ENCODE data around the gene MMRN2. TPM values are rescaled to one million over a fixed set of nuclear protein-coding genes. Genes with fewer than 3 reads are reported as not detected.

Gene MMRN2
- polyA plus RNA-seq, 1 donor from 2014 or later: 0.15 TPM

- no peak overlapping the region for H3K9ac ChIP-seq (ENCODE audit: low read length)
- H3K36me3 ChIP-seq (ENCODE audit: insufficient read depth, low read length): no peaks in the 10 kb centered on the region
- no peaks in the 10 kb centered on the region for H4K20me1 ChIP-seq (ENCODE audit: insufficient read depth)
Observed at GRCh38 chr10:86952106-86952505, 5.3 kb downstream of the MMRN2 start.

GRCh38 chr10:86951184-86951761, 6.1 kb downstream of the MMRN2 start:
- H4K20me1 ChIP-seq (ENCODE audit: insufficient read depth): no peaks in the 10 kb centered on the region

More at GRCh38 chr10:86952106-86952505, 5.3 kb downstream of the MMRN2 start:
- H3K9me2 ChIP-seq (ENCODE audit: insufficient read depth, low read length): no peaks in the 10 kb centered on the region
- no peaks in the 10 kb centered on the region for H3F3A ChIP-seq (ENCODE audit: insufficient read depth, low read length, poor library complexity, severe bottlenecking)
- H2AFZ ChIP-seq (ENCODE audit: low read depth, low read length): no peak overlapping the region
- H3K4me2 ChIP-seq (ENCODE audit: low read length): no peak overlapping the region
- H3K79me2 ChIP-seq (replicated peaks; ENCODE audit: insufficient read depth, low read length): no peaks in the 10 kb centered on the region
- H3K27me3 ChIP-seq (ENCODE audit: insufficient read depth, low read depth, low read length): no peaks in the 10 kb centered on the region
- no peaks in the 10 kb centered on the region for H3K9me3 ChIP-seq (ENCODE audit: low read length)
- no peak for TF ChIP-seq POLR2AphosphoS5 (IDR thresholded peaks at IDR 0.05)
- TF ChIP-seq SMC3 (conservative IDR thresholded peaks at IDR 0.05; ENCODE audit: poor library complexity): no peak
- TF ChIP-seq REST (IDR thresholded peaks at IDR 0.05; ENCODE audit: borderline replicate concordance): no peak
- no peak for TF ChIP-seq TAF1 (IDR thresholded peaks at IDR 0.05; ENCODE audit: low read depth)
- no peak overlapping the region for H3K27ac ChIP-seq (ENCODE audit: low read length)
- H3K4me3 ChIP-seq (ENCODE audit: low read length): no peak overlapping the region

More at GRCh38 chr10:86951184-86951761, 6.1 kb downstream of the MMRN2 start:
- no peak overlapping the region for H3K9ac ChIP-seq (ENCODE audit: low read length)
- no peaks in the 10 kb centered on the region for H3K9me2 ChIP-seq (ENCODE audit: insufficient read depth, low read length)
- TF ChIP-seq EZH2 (IDR thresholded peaks at IDR 0.05; ENCODE audit: borderline replicate concordance, insufficient read depth, low read length, poor library complexity, severe bottlenecking) (no peak), CTCF (IDR thresholded peaks at IDR 0.05; ENCODE audit: poor library complexity, severe bottlenecking) (no peak), RAD21 (conservative IDR thresholded peaks at IDR 0.05) (no peak), POLR2AphosphoS5 (IDR thresholded peaks at IDR 0.05) (no peak), TAF1 (IDR thresholded peaks at IDR 0.05; ENCODE audit: low read depth) (no peak), EP300 (conservative IDR thresholded peaks at IDR 0.05; ENCODE audit: poor library complexity, severe bottlenecking) (no peak), REST (IDR thresholded peaks at IDR 0.05; ENCODE audit: borderline replicate concordance) (no peak), SMC3 (conservative IDR thresholded peaks at IDR 0.05; ENCODE audit: poor library complexity) (no peak), MXI1 (conservative IDR thresholded peaks at IDR 0.05; ENCODE audit: poor library complexity, severe bottlenecking) (no peak)
- no peak overlapping the region for H3K4me3 ChIP-seq (ENCODE audit: low read length)
- H3K36me3 ChIP-seq (ENCODE audit: insufficient read depth, low read length): no peaks in the 10 kb centered on the region
- no peaks in the 10 kb centered on the region for H3F3A ChIP-seq (ENCODE audit: insufficient read depth, low read length, poor library complexity, severe bottlenecking)
- H3K9me3 ChIP-seq (ENCODE audit: low read length): no peaks in the 10 kb centered on the region
- no peak overlapping the region for H3K4me2 ChIP-seq (ENCODE audit: low read length)
- H2AFZ ChIP-seq (ENCODE audit: low read depth, low read length): no peak overlapping the region
- no peak overlapping the region for H3K27ac ChIP-seq (ENCODE audit: low read length)
- no peaks in the 10 kb centered on the region for H3K79me2 ChIP-seq (replicated peaks; ENCODE audit: insufficient read depth, low read length)
- H3K27me3 ChIP-seq (ENCODE audit: insufficient read depth, low read depth, low read length): no peaks in the 10 kb centered on the region
